Measurements from ENCODE around the gene MLLT6. TPM values are rescaled to one million over a fixed set of nuclear protein-coding genes. Genes with fewer than 3 reads are reported as not detected.
A peak's percentile ranks its signal among the peaks of the same experiment; 100 is the strongest.

MLLT6 gene
- total RNA-seq (2013; cell fraction: nucleolus; rRNA removed): 281 and 323 TPM in 2 replicates
- total RNA-seq (2014; rRNA removed): 44.2 and 46.0 TPM in 2 replicates
- total RNA-seq (2014; rRNA removed; fragmentation: Illumina TruSeq; extraction: Trizol): 29.0 and 31.2 TPM in 2 replicates
- 89.0 and 105 TPM in 2 replicates for total RNA-seq (2021)
- 26.0 TPM for polyA plus RNA-seq (2011; ENCODE audit: low read depth)
- 33.8 and 47.5 TPM in 2 replicates for polyA plus RNA-seq (2011; rRNA removed)
- polyA plus RNA-seq (2011; cell fraction: cytosol; rRNA removed): 31.7 and 44.9 TPM in 2 replicates
- 244 and 265 TPM in 2 replicates for polyA plus RNA-seq (2011; cell fraction: nucleus; rRNA removed)
- polyA plus RNA-seq (2012): 55.5 and 60.9 TPM in 2 replicates
- 35.2 and 43.6 TPM in 2 replicates for polyA plus RNA-seq (2014; fragmentation: Illumina TruSeq; extraction: Trizol)
- polyA plus RNA-seq (2014; fragmentation: Nextera tagmentation; extraction: Ambion mirVana): 1 to 10 TPM; 4.8 to 4.9 TPM
- 75.7 and 82.4 TPM in 2 replicates for polyA plus RNA-seq (2014; rRNA removed)
- polyA plus RNA-seq (2016; fragmentation: Nextera tagmentation; extraction: Ambion mirVana): 1 to 10 TPM; 7.2 to 8.2 TPM
- polyA minus RNA-seq (2011; rRNA and poly(A)+ RNA removed): 59.4 and 104 TPM in 2 replicates
- polyA minus RNA-seq (2011; cell fraction: cytosol; rRNA and poly(A)+ RNA removed): 30.6 and 31.9 TPM in 2 replicates
- 72.8 and 128 TPM in 2 replicates for polyA minus RNA-seq (2011; cell fraction: nucleus; rRNA and poly(A)+ RNA removed)
- percentile 86 among the genes with signal in this experiment for Bru-seq, nascent RNA
- BruChase-seq, experiment 1, labeled RNA remaining after a 6-hour chase: percentile 96 among the genes with signal in this experiment
- BruChase-seq, experiment 2, labeled RNA remaining after a 2-hour chase: percentile 90 among the genes with signal in this experiment
- long read RNA-seq, experiment 1, partial matches to known transcripts: 0 of 4 reads
- long read RNA-seq, experiment 1, other reads (novel, unspliced or antisense): 4 of 4 reads
- long read RNA-seq, experiment 2, partial matches to known transcripts: 0 of 5 reads
- long read RNA-seq, experiment 2, other reads (novel, unspliced or antisense): 5 of 5 reads

DNA sequence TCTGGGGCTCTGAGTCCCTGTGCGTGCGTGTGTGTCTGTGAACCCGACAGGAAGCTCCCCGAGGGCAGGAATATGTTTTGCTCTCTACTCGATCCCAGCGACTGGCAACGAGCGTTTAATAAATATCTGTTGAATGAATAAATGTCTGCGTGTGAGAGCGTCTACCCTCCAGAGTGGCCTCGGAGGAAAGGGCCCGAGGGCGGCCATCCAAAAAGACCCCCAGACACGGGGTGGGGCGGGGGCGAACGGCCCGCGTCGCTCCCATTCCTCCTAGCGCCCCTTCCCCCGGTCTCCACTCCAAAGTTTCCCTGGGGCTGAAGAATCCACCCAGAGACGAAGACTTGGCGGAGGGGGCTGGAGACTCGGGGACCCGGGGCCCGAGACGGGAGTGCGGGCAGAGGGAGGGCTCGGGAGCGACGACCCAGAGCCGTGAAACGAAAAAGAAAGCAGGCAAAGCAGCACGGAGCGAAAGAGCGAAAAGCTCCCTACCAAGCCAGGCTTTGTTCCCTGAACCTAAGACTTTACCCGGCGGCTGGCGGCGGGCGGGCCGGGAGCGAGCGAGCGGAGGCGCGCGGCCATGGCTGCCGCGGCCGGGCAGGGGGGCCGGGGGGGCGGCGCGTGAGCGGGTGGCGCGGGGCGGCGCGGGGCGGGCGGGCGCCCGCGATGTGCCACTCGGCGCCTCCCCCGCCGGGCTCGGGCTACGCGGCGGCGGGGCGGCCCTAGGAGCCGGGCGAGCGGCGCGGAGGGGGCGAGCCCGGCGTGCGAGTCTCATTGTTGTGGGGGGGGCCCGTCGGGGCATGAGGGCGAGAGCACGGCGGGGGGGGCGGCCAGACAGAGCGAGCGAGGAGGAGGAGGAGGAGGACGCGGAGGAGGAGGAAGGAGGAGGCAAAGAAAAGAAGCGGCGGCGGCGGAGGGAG lies at the start of gene MLLT6:
Gene MLLT6, plus strand, starts transcription at position 668 of the 917 bp plus-strand sequence. CDS start 360 bp downstream, outside the sequence.
- ATAC-seq: peak; percentile 10
- Histone ChIP-seq H4K20me1 (ENCODE audit: control insufficient read depth, insufficient read depth) (no peaks in the 10 kb centered on the region), H3K36me3 (ENCODE audit: control insufficient read depth in 2 of 2, insufficient read depth in 2 of 2, low read length in 1 of 2) (peaks cover 9 to 19% of the 10 kb centered on the region in 2 experiments; a peak in 3 of 4 replicates), H3K27me3 (replicated peaks in 1 of 2; ENCODE audit: control insufficient read depth in 2 of 2, insufficient read depth in 2 of 2, low read length in 1 of 2) (no peaks in the 10 kb centered on the region), H3K4me1 (ENCODE audit: control insufficient read depth, insufficient read depth, low read length) (peaks cover 25% of the 10 kb centered on the region), H3K79me2 (ENCODE audit: control insufficient read depth, insufficient read depth, low read length) (peaks cover 63% of the 10 kb centered on the region), H3K4me3 (peak within 1 kb of the TSS; percentile 99), H3K27ac (ENCODE audit: control insufficient read depth, insufficient read depth) (peak within 1 kb of the TSS; percentile 100), H3K9me3 (replicated peaks; ENCODE audit: control insufficient read depth, insufficient read depth, low read length) (no peaks in the 10 kb centered on the region), H2AFZ (ENCODE audit: control insufficient read depth, low read depth, low read length) (no peak within 1 kb of the TSS), H3K9ac (ENCODE audit: control insufficient read depth, insufficient read depth, low read length) (peak within 1 kb of the TSS; percentile 100), H3K4me2 (ENCODE audit: control insufficient read depth, insufficient read depth) (peak within 1 kb of the TSS; percentile 99)
- intact Hi-C loops (cut with micrococcal nuclease; ENCODE audit: unreplicated experiment): loop anchor here (1.0 kb wide), 1 partner anchor 47 kb away; the partner anchor contains the start of gene PSMB3
- CTCF ChIA-PET: interaction anchor here (0.6 to 3.2 kb wide), 4 partner anchors 26 to 379 kb away, joined by 3 to 17 read pairs (median 10); partner anchors contain the start of gene EPOP
- RAD21 ChIA-PET (ENCODE audit: unreplicated experiment): interaction anchor here (0.6 to 3.8 kb wide), 5 partner anchors 26 to 163 kb away, joined by 3 to 24 read pairs (median 4); partner anchors contain the start of gene CISD3
- 1% methylated on average over 38 of the region's 100 CpGs for WGBS (ENCODE audit: insufficient coverage, insufficient replicate concordance, low lambda C conversion rate, missing lambda C conversion rate)
- no TSS peak for BruUV-seq (replicated peaks)
- in situ Hi-C loops (cut with MboI): no loop called here
- POLR2A ChIA-PET: interaction anchor here (0.6 to 1.8 kb wide), 6 partner anchors 9 to 166 kb away, joined by 3 to 7 read pairs (median 4); partner anchors contain the start of genes CISD3, LASP1 and PSMB3
- DNase-seq (ENCODE audit: low read depth, low spot score): no peak
- SMC1A ChIA-PET (ENCODE audit: uncharacterized antibody, unreplicated experiment): interaction anchor here (1.0 to 4.3 kb wide), 6 partner anchors 15 to 164 kb away, joined by 3 to 26 read pairs (median 5); partner anchors contain the start of gene EPOP
- FAIRE-seq: no peak
- TF ChIP-seq, protein P1, sequence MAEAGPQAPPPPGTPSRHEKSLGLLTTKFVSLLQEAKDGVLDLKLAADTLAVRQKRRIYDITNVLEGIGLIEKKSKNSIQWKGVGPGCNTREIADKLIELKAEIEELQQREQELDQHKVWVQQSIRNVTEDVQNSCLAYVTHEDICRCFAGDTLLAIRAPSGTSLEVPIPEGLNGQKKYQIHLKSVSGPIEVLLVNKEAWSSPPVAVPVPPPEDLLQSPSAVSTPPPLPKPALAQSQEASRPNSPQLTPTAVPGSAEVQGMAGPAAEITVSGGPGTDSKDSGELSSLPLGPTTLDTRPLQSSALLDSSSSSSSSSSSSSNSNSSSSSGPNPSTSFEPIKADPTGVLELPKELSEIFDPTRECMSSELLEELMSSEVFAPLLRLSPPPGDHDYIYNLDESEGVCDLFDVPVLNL (IDR thresholded peaks at IDR 0.05; ENCODE audit: low read depth, low read length): no peak
- TF ChIP-seq, protein P2, sequence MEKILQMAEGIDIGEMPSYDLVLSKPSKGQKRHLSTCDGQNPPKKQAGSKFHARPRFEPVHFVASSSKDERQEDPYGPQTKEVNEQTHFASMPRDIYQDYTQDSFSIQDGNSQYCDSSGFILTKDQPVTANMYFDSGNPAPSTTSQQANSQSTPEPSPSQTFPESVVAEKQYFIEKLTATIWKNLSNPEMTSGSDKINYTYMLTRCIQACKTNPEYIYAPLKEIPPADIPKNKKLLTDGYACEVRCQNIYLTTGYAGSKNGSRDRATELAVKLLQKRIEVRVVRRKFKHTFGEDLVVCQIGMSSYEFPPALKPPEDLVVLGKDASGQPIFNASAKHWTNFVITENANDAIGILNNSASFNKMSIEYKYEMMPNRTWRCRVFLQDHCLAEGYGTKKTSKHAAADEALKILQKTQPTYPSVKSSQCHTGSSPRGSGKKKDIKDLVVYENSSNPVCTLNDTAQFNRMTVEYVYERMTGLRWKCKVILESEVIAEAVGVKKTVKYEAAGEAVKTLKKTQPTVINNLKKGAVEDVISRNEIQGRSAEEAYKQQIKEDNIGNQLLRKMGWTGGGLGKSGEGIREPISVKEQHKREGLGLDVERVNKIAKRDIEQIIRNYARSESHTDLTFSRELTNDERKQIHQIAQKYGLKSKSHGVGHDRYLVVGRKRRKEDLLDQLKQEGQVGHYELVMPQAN (conservative IDR thresholded peaks at IDR 0.05): no peak
- no peak for TF ChIP-seq SREBF1 (IDR thresholded peaks at IDR 0.05; ENCODE audit: low read length)
- TF ChIP-seq, protein P3, sequence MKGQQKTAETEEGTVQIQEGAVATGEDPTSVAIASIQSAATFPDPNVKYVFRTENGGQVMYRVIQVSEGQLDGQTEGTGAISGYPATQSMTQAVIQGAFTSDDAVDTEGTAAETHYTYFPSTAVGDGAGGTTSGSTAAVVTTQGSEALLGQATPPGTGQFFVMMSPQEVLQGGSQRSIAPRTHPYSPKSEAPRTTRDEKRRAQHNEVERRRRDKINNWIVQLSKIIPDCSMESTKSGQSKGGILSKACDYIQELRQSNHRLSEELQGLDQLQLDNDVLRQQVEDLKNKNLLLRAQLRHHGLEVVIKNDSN (IDR thresholded peaks at IDR 0.05; ENCODE audit: borderline replicate concordance, extremely low read length, insufficient read depth, low read depth, low read length): no peak
- no peak for TF ChIP-seq ZZZ3 (IDR thresholded peaks at IDR 0.05; ENCODE audit: control insufficient read depth, insufficient read length, low read depth)
- peak; percentile 10 for TF ChIP-seq MEF2B (IDR thresholded peaks at IDR 0.05; ENCODE audit: partially characterized antibody, poor library complexity, severe bottlenecking)
- TF ChIP-seq, protein P4, sequence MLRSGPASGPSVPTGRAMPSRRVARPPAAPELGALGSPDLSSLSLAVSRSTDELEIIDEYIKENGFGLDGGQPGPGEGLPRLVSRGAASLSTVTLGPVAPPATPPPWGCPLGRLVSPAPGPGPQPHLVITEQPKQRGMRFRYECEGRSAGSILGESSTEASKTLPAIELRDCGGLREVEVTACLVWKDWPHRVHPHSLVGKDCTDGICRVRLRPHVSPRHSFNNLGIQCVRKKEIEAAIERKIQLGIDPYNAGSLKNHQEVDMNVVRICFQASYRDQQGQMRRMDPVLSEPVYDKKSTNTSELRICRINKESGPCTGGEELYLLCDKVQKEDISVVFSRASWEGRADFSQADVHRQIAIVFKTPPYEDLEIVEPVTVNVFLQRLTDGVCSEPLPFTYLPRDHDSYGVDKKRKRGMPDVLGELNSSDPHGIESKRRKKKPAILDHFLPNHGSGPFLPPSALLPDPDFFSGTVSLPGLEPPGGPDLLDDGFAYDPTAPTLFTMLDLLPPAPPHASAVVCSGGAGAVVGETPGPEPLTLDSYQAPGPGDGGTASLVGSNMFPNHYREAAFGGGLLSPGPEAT (IDR thresholded peaks at IDR 0.05; ENCODE audit: low read depth): 0 out of 2 replicates have a peak, but pooled peaks have one; percentile 27
